Measurements from ENCODE around the gene POLR2F.

Gene POLR2F

DNA sequence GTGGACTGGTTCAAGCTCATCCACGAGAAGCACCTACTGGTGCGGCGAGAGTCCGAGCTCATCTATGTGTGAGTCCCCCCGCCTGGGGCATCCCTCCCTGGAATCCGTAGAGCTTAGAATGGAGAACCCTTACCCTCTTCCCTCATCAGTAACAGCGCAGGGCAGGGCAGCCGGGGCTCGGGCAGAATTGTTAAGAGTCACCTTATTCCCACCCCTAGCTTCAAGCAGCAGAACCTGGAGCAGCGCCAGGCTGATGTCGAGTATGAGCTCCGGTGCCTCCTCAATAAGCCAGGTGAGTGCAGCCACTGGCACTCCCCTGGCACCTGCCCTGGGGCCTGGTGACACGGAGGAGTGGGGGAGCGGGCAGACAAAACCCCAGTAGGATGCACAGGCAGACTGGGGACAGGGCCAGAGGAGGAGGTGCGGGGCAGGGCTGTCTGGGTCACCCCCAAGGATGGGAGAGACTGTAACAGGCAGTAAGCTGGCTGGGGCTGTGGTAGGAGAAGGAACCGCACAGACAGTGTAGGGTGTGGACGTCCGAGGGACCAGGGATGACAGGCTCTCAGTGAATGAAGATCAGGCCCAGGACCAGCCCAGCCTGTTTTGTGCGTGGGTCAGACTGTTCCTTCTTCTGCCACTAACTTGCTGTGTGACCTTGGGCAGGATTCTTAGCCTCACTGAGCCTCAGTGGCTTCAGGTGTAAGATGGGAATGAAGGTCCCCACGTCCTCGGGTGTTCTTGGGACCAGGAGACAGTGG, 20.5 kb upstream of the POLR2F start:
- TF ChIP-seq, protein P1, sequence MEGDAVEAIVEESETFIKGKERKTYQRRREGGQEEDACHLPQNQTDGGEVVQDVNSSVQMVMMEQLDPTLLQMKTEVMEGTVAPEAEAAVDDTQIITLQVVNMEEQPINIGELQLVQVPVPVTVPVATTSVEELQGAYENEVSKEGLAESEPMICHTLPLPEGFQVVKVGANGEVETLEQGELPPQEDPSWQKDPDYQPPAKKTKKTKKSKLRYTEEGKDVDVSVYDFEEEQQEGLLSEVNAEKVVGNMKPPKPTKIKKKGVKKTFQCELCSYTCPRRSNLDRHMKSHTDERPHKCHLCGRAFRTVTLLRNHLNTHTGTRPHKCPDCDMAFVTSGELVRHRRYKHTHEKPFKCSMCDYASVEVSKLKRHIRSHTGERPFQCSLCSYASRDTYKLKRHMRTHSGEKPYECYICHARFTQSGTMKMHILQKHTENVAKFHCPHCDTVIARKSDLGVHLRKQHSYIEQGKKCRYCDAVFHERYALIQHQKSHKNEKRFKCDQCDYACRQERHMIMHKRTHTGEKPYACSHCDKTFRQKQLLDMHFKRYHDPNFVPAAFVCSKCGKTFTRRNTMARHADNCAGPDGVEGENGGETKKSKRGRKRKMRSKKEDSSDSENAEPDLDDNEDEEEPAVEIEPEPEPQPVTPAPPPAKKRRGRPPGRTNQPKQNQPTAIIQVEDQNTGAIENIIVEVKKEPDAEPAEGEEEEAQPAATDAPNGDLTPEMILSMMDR (IDR thresholded peaks at IDR 0.05): no peak

DNA sequence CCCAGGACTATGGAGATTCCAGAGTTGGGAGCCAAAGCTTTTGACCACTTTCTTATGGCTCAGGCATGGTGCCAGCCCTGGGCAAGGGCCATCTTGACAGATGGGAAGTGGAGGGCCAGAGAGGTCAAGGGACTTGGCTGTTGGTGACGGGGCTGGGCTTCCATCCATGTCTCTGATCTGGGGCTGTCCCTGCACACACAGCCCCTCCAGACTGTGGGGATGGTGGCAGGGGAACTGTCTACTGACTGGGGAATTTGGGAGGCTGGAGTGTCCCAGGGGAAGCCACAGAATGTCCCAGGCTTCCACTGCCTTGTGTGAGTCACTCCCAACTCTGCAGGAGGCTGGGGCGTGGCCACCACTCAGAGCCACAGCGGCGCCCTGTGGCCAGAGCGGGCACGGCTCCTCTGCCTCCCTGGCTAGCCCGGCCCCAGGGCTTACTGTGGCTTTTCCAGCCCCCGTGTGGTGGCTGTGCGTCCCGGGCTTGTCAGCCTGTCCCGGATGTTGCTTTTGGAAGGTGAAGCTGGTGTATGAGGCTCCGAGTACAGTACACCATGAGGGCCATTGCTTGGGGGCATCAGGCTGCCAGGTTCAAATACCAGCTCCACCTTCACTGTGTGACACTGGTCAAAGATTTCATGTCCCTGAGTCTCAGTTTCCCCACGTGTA, 19.7 kb upstream of the POLR2F start:
- TF ChIP-seq, protein P1 (IDR thresholded peaks at IDR 0.05): peak; percentile 99

DNA sequence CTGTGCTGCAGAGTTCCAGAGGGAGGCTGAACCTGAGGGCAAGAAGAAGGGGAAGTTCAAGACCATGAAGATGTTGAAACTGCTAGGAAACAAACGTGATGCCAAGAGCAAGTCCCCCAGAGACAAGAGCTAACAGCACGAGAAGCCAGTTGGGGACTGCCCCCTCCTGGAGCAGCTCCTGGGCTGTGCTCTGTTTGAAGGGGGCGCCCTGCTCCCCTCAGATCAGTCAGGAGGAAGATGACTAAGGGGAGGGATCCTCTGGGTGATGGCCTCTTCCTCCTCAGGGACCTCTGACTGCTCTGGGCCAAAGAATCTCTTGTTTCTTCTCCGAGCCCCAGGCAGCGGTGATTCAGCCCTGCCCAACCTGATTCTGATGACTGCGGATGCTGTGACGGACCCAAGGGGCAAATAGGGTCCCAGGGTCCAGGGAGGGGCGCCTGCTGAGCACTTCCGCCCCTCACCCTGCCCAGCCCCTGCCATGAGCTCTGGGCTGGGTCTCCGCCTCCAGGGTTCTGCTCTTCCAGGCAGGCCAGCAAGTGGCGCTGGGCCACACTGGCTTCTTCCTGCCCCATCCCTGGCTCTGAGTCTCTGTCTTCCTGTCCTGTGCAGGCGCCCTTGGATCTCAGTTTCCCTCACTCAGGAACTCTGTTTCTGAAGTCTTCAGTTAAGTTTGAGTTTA, 12.7 kb upstream of the POLR2F start:
- TF ChIP-seq, protein P1 (IDR thresholded peaks at IDR 0.05): no peak

DNA sequence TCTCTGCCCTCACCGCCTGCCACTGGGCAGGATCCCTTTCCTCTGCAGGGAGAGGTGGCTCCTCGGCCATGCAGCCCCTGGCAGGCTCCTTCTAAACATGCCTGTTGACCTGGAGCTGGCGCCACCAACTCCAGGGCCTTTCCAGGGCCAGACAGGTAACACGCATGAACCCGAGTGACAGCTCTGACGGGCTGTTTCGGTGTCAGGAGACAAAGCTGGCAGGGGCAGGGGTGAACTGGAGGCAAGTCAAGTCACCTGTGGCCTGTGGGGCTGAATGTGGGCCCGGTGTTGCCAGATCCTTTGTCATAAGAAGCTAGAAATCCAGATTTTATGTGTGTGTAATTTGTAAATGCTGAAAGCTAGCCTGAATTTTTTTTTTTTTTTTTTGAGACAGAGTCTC, 11.4 kb upstream of the POLR2F start:
- TF ChIP-seq, protein P1 (IDR thresholded peaks at IDR 0.05): no peak

DNA sequence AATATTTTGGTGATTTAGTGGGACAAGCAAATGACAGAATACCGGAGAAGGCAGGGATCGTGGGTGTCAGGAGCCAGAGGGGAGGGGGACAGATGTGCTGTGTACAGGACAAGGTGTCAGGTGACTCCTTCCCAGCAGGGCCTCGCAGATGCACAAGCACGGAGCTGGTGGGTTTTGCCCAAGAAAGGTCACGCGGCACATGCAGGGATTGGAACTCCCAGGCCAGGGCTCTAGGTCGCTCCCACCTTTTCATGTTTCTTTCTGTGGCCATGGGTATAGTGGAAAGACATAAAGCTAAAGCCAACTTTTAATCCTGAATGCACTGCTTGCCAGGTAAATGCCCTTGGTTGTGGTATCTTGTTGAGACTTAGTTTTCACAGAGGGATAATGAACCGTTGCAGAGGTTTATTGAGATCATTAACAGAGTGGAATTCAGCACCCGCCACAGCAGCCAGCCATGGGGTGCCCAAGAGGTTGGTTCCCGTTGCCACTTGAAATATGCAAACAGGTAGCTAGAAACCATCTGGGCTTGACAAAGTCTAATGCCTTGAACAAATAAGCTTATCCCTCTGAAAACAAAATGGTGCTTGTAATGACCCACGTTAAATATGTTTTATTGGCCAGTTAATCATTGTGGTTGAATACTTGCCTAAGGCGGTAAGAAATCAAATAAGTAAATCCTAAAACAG, 10.2 kb upstream of the POLR2F start:
- TF ChIP-seq, protein P1 (IDR thresholded peaks at IDR 0.05): no peak

DNA sequence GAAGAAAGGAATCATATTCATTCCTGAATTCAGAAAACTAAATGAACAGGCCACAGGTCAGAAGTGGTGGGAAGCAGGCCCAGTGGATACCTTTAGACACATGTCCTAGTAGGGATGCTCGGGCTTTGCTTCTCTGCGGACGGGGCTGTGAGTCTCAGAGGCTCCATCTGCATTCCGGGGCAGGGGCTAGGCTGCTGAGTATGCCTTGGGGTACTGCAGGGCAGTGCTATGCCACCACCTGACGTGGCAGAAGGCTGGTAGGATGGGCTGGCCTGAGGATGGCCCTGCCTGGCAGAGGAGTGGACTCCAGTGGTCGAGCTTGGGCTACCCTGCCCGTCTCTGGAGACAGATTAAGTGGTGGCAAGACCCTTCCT, 9.7 kb upstream of the POLR2F start:
- TF ChIP-seq, protein P1 (IDR thresholded peaks at IDR 0.05): no peak

DNA sequence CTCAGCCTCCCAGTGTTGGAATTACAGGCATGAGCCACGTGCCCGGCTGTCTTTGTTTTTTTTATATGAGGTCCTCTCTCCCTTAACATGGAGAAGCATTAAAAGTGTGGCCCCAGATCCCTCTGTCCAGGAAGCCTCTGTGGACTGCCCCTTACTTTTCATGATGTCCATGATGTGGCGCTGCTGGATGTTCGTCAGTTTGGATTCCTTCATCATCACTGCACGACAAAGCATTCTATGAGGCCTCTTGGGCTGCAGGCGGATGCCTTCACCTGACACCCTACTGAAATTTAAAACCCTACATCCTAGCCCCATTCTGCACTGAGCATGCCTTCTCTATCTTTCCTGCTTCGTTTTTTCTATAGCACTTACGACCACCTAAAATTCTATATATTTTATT, 2.2 kb upstream of the POLR2F start:
- TF ChIP-seq, protein P1 (IDR thresholded peaks at IDR 0.05): no peak
